ENCODE results near the gene TMED5. TPM values are rescaled to one million over a fixed set of nuclear protein-coding genes. Genes with fewer than 3 reads are reported as not detected.

Gene TMED5
- polyA plus RNA-seq, 1 of the 3 experiments (the other 2 are of a cell fraction) = 24.2 TPM

DNA sequence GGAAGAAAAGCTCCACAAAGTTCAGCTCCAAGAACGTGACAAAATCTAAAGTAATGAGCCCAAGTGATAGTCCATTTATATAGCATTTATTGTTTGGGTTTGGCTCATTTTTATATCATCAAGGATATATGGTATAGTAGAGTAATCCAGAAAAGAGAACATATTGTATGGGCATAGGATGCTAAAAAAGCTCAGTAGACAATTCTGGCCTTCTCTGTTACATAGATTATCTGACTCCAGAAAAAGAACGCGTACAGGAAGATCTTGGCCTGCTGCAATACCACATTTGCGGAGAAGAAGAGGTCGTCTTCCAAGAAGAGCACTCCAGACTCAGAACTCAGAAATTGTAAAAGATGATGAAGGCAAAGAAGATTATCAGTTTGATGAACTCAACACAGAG lies 43.8 kb downstream of the TMED5 start:
- peaks cover 7% of the 10 kb centered on the region for H3F3A ChIP-seq (replicated peaks; ENCODE audit: insufficient read depth)
- no peaks in the 10 kb centered on the region; a peak in 1 of 4 replicates for H3K4me1 ChIP-seq (ENCODE audit: control insufficient read depth in 1 of 2, insufficient read depth in 2 of 2, low read depth in 1 of 2, low read length in 1 of 2)
- POLR2A ChIA-PET = no interaction called here
- H3K9me2 ChIP-seq = no peaks in the 10 kb centered on the region
- no peak overlapping the region for H3K27ac ChIP-seq (ENCODE audit: low read depth in 2 of 2, low read length in 1 of 2)
- DNase-seq = no peak
- no peaks in the 10 kb centered on the region for H3K9me3 ChIP-seq
- no peak overlapping the region for H3K4me2 ChIP-seq
- H3K79me2 ChIP-seq (ENCODE audit: insufficient read depth) = 0 out of 2 replicates have a peak, but pooled peaks cover 6% of the 10 kb centered on the region
- TF ChIP-seq, protein P1, sequence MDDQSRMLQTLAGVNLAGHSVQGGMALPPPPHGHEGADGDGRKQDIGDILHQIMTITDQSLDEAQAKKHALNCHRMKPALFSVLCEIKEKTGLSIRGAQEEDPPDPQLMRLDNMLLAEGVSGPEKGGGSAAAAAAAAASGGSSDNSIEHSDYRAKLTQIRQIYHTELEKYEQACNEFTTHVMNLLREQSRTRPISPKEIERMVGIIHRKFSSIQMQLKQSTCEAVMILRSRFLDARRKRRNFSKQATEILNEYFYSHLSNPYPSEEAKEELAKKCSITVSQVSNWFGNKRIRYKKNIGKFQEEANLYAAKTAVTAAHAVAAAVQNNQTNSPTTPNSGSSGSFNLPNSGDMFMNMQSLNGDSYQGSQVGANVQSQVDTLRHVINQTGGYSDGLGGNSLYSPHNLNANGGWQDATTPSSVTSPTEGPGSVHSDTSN (IDR thresholded peaks at IDR 0.05) = no peak
- TF ChIP-seq USF2 (IDR thresholded peaks at IDR 0.05; ENCODE audit: borderline replicate concordance, low read depth, low read length) (no peak), SMC3 (IDR thresholded peaks at IDR 0.05; ENCODE audit: low read depth, low read length) (no peak), FOXJ3 (CRISPR knock-in tag; IDR thresholded peaks at IDR 0.05) (no peak), RXRA (IDR thresholded peaks at IDR 0.05; ENCODE audit: borderline replicate concordance, low read depth) (no peak), POLR2AphosphoS5 (IDR thresholded peaks at IDR 0.05; ENCODE audit: low read depth, low read length) (no peak), CHD2 (IDR thresholded peaks at IDR 0.05; ENCODE audit: low read length, partially characterized antibody) (no peak), RFX5 (IDR thresholded peaks at IDR 0.05; ENCODE audit: low read length) (no peak), TAF1 (IDR thresholded peaks at IDR 0.05; ENCODE audit: borderline replicate concordance, low read depth, low read length) (no peak), ELF1 (IDR thresholded peaks at IDR 0.05) (no peak), EZH2phosphoT487 (IDR thresholded peaks at IDR 0.05; ENCODE audit: borderline replicate concordance, low read depth) (no peak), EP300 (IDR thresholded peaks at IDR 0.05; ENCODE audit: borderline replicate concordance in 1 of 2, low read depth in 1 of 2, low read length in 1 of 2) (no peak), MXI1 (IDR thresholded peaks at IDR 0.05; ENCODE audit: low read depth, low read length) (no peak)
- TF ChIP-seq, protein P2, sequence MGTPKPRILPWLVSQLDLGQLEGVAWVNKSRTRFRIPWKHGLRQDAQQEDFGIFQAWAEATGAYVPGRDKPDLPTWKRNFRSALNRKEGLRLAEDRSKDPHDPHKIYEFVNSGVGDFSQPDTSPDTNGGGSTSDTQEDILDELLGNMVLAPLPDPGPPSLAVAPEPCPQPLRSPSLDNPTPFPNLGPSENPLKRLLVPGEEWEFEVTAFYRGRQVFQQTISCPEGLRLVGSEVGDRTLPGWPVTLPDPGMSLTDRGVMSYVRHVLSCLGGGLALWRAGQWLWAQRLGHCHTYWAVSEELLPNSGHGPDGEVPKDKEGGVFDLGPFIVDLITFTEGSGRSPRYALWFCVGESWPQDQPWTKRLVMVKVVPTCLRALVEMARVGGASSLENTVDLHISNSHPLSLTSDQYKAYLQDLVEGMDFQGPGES (IDR thresholded peaks at IDR 0.05; ENCODE audit: low read depth, low read length) = no peak
- WGBS (ENCODE audit: low lambda C conversion rate) = 96% methylated on average over 5 of the region's 5 CpGs
- H3K27me3 ChIP-seq (ENCODE audit: insufficient read depth) = no peaks in the 10 kb centered on the region
- CTCF ChIA-PET = interaction anchor here (0.6 to 1.3 kb wide), 3 partner anchors 11 to 28 kb away, joined by 3 read pairs; no protein-coding TSS in a partner anchor
- H2AFZ ChIP-seq (ENCODE audit: low read depth) = no peak overlapping the region
- no peaks in the 10 kb centered on the region for H4K20me1 ChIP-seq (ENCODE audit: insufficient read depth)
- H3K4me3 ChIP-seq (ENCODE audit: low read depth in 2 of 2, low read length in 1 of 2) = no peak overlapping the region
- H3K9ac ChIP-seq = no peak overlapping the region
- peaks cover 53 to 67% of the 10 kb centered on the region in 2 experiments for H3K36me3 ChIP-seq (replicated peaks in 1 of 2; ENCODE audit: control insufficient read depth in 1 of 2, insufficient read depth in 2 of 2, low read length in 1 of 2)

GRCh38 chr1:93132638-93133037 lies 47.6 kb downstream of the TMED5 start:
- TF ChIP-seq GABPA (IDR thresholded peaks at IDR 0.05; ENCODE audit: low read depth) (no peak), EZH2phosphoT487 (IDR thresholded peaks at IDR 0.05; ENCODE audit: borderline replicate concordance, low read depth) (no peak), RCOR1 (IDR thresholded peaks at IDR 0.05; ENCODE audit: low read length) (no peak), POLR2AphosphoS5 (IDR thresholded peaks at IDR 0.05; ENCODE audit: low read depth, low read length) (no peak), ELF1 (IDR thresholded peaks at IDR 0.05) (no peak)
- TF ChIP-seq, protein P3, sequence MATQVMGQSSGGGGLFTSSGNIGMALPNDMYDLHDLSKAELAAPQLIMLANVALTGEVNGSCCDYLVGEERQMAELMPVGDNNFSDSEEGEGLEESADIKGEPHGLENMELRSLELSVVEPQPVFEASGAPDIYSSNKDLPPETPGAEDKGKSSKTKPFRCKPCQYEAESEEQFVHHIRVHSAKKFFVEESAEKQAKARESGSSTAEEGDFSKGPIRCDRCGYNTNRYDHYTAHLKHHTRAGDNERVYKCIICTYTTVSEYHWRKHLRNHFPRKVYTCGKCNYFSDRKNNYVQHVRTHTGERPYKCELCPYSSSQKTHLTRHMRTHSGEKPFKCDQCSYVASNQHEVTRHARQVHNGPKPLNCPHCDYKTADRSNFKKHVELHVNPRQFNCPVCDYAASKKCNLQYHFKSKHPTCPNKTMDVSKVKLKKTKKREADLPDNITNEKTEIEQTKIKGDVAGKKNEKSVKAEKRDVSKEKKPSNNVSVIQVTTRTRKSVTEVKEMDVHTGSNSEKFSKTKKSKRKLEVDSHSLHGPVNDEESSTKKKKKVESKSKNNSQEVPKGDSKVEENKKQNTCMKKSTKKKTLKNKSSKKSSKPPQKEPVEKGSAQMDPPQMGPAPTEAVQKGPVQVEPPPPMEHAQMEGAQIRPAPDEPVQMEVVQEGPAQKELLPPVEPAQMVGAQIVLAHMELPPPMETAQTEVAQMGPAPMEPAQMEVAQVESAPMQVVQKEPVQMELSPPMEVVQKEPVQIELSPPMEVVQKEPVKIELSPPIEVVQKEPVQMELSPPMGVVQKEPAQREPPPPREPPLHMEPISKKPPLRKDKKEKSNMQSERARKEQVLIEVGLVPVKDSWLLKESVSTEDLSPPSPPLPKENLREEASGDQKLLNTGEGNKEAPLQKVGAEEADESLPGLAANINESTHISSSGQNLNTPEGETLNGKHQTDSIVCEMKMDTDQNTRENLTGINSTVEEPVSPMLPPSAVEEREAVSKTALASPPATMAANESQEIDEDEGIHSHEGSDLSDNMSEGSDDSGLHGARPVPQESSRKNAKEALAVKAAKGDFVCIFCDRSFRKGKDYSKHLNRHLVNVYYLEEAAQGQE (IDR thresholded peaks at IDR 0.05; ENCODE audit: low read depth, low read length) = no peak
- H3K4me2 ChIP-seq = no peak overlapping the region
- ChIA-PET POLR2A (no interaction called here), CTCF (interaction anchor here (1.1 kb wide), 1 partner anchor 16 kb away, joined by 3 read pairs; no protein-coding TSS in a partner anchor)
- H3K9me2 ChIP-seq = no peaks in the 10 kb centered on the region
- H3K9me3 ChIP-seq = no peaks in the 10 kb centered on the region
- H3K9ac ChIP-seq = no peak overlapping the region
- no peaks in the 10 kb centered on the region for H3K27me3 ChIP-seq (ENCODE audit: insufficient read depth)
- H3K4me3 ChIP-seq (ENCODE audit: low read depth in 2 of 2, low read length in 1 of 2) = no peak overlapping the region
- no peak overlapping the region for H3K27ac ChIP-seq (ENCODE audit: low read depth in 2 of 2, low read length in 1 of 2)
- no peak overlapping the region for H2AFZ ChIP-seq (ENCODE audit: low read depth)
- DNase-seq = no peak
- 0 out of 2 replicates have a peak, but pooled peaks cover 4% of the 10 kb centered on the region for H3K79me2 ChIP-seq (ENCODE audit: insufficient read depth)
- no peaks in the 10 kb centered on the region for H3K4me1 ChIP-seq (ENCODE audit: control insufficient read depth in 1 of 2, insufficient read depth in 2 of 2, low read depth in 1 of 2, low read length in 1 of 2)
- no peaks in the 10 kb centered on the region for H3F3A ChIP-seq (replicated peaks; ENCODE audit: insufficient read depth)
- peaks cover 52 to 69% of the 10 kb centered on the region in 2 experiments for H3K36me3 ChIP-seq (replicated peaks in 1 of 2; ENCODE audit: control insufficient read depth in 1 of 2, insufficient read depth in 2 of 2, low read length in 1 of 2)
- no peaks in the 10 kb centered on the region for H4K20me1 ChIP-seq (ENCODE audit: insufficient read depth)
